Mesodermal cell (in vitro differentiated cells): ENCODE results near the gene CNNM4.

Experiments used
- H3K27ac ChIP-seq: 2 replicates; pipeline ENCODE4 v1.7.0; 2013; ENCODE audit warnings: mild to moderate bottlenecking, low read depth, low read length, moderate library complexity; ENCODE audit not compliant: severe bottlenecking
- H3K36me3 ChIP-seq: 2 replicates; pipeline ENCODE4 v1.7.1; 2013; ENCODE audit warnings: mild to moderate bottlenecking, low read length, moderate library complexity; ENCODE audit not compliant: control insufficient read depth, insufficient read depth
- H3K4me1 ChIP-seq: one replicate; pipeline ENCODE4 v1.7.1; 2013; ENCODE audit warnings: mild to moderate bottlenecking, low read length; ENCODE audit not compliant: insufficient read depth, control insufficient read depth, poor library complexity, severe bottlenecking
- H3K4me3 ChIP-seq: 2 replicates; pipeline ENCODE4 v1.7.0; 2013; ENCODE audit warnings: low read length, control low read depth, mild to moderate bottlenecking; ENCODE audit not compliant: insufficient read depth, poor library complexity, severe bottlenecking; ENCODE audit errors: extremely low read depth
- H3K9me3 ChIP-seq: 2 replicates; pipeline ENCODE4 v1.7.1; 2013; ENCODE audit warnings: mild to moderate bottlenecking, low read length, moderate library complexity; ENCODE audit not compliant: control insufficient read depth
- WGBS, 2 experiments: methylation state at CpG; one replicate each; pipeline ENCODE4 v1.1.5; 2013; ENCODE audit warnings: missing lambda C conversion rate in 2 of 2; ENCODE audit not compliant: insufficient coverage in 2 of 2; 5-methylcytosine and 5-hydroxymethylcytosine counted together

CNNM4 gene

DNA sequence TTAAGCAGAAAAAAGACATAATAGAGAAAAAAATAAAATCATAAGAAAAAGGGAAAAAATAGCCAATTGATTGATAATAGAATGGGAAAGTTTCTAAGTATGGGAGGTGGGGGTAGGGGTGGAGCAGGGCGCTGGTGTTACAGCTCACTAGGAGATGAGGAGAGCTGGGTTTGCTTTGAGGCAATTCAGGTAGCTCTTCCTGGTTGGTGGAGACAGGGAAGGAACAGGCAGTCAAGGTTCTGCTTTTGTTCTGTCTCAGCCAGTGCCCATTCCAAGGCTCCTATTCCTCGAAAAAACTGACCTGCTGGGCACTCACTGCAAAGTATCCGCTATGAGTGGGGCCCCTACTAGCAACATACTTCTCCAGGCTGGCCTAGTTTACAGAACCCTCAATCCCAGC is 1.7 kb upstream of the CNNM4 start:
- Histone ChIP-seq H3K4me1 (peaks cover 16% of the 10 kb centered on the region), H3K36me3 (no peaks in the 10 kb centered on the region), H3K4me3 (no peak overlapping the region), H3K9me3 (no peaks in the 10 kb centered on the region), H3K27ac (no peak overlapping the region)
- WGBS, 2 experiments: 65 to 71% methylated on average over 3 of the region's 3 CpGs

- H3K36me3 ChIP-seq: no peaks in the 10 kb centered on the region
- peaks cover 20% of the 10 kb centered on the region for H3K4me1 ChIP-seq
- no peak overlapping the region for H3K27ac ChIP-seq
- H3K4me3 ChIP-seq: no peak overlapping the region
- no peaks in the 10 kb centered on the region for H3K9me3 ChIP-seq
- WGBS, 2 experiments: 92 to 100% methylated on average over 2 of the region's 4 CpGs
Observed at GRCh38 chr2:96759548-96759947, 1.2 kb upstream of the CNNM4 start.

GRCh38 chr2:96760986-96761832 is 507 bp downstream of the CNNM4 start:
- H3K4me3 ChIP-seq: peak overlapping the region; percentile 36
- H3K36me3 ChIP-seq: no peaks in the 10 kb centered on the region
- H3K4me1 ChIP-seq: peaks cover 20% of the 10 kb centered on the region
- 57 to 67% methylated on average over 46 to 56 of the region's 59 CpGs for WGBS, 2 experiments
- H3K9me3 ChIP-seq: no peaks in the 10 kb centered on the region
- H3K27ac ChIP-seq: no peak overlapping the region

- no peaks in the 10 kb centered on the region for H3K36me3 ChIP-seq
- no peaks in the 10 kb centered on the region for H3K9me3 ChIP-seq
- H3K4me3 ChIP-seq: peak overlapping the region; percentile 9
- no peak overlapping the region for H3K27ac ChIP-seq
- H3K4me1 ChIP-seq: peaks cover 20% of the 10 kb centered on the region
- WGBS, 2 experiments: 47 to 50% methylated on average over 14 to 15 of the region's 15 CpGs
Observed at GRCh38 chr2:96762529-96763311, 2.0 kb downstream of the CNNM4 start.

DNA sequence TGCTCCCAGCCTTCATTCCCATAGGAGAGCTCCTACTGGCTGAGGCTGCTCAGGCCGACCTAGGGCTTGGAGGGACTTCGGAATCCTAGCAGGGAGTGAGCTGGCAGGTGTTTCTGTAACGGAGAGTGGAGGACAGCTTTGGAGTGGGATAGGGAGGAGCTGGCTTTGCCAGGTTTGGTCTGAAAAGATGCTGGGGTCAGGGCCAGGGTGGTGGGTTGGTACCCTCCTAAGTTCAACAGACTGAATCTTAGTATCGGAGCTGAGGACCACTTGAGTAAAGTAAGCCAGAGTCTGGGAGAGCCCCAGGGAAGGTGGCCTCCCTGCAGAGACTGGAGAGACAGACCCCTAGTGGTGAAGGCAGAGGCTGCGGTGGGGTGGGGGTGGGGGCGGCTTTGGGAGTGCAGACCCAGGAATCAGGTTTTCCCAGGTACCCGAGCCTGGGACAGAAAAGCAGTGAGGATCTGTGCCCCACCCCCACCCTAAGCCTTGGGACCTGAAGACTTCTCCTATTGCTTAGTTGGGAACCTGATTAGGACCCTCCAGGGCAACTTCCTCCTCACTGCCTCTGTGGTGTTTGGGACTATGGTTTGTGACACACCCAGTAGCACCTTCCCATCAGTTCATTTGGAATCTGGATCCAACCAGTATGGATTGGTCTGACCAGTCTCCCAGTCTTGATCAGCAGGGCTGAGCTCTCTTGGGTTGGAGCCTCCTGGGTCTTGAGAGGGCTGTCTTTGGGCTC is 3.0 kb downstream of the CNNM4 start:
- peaks cover 20% of the 10 kb centered on the region for H3K4me1 ChIP-seq
- WGBS, 2 experiments: 30 to 41% methylated on average over 5 of the region's 7 CpGs
- no peaks in the 10 kb centered on the region for H3K36me3 ChIP-seq
- H3K4me3 ChIP-seq: peak overlapping the region; percentile 9
- H3K9me3 ChIP-seq: no peaks in the 10 kb centered on the region
- H3K27ac ChIP-seq: peak overlapping the region; percentile 16

- H3K4me1 ChIP-seq: peaks cover 20% of the 10 kb centered on the region
- H3K27ac ChIP-seq: peak overlapping the region; percentile 16
- H3K9me3 ChIP-seq: no peaks in the 10 kb centered on the region
- H3K36me3 ChIP-seq: no peaks in the 10 kb centered on the region
- 68 to 71% methylated on average over 7 to 8 of the region's 8 CpGs for WGBS, 2 experiments
- no peak overlapping the region for H3K4me3 ChIP-seq
Observed at GRCh38 chr2:96764253-96764637, 3.5 kb downstream of the CNNM4 start.

DNA sequence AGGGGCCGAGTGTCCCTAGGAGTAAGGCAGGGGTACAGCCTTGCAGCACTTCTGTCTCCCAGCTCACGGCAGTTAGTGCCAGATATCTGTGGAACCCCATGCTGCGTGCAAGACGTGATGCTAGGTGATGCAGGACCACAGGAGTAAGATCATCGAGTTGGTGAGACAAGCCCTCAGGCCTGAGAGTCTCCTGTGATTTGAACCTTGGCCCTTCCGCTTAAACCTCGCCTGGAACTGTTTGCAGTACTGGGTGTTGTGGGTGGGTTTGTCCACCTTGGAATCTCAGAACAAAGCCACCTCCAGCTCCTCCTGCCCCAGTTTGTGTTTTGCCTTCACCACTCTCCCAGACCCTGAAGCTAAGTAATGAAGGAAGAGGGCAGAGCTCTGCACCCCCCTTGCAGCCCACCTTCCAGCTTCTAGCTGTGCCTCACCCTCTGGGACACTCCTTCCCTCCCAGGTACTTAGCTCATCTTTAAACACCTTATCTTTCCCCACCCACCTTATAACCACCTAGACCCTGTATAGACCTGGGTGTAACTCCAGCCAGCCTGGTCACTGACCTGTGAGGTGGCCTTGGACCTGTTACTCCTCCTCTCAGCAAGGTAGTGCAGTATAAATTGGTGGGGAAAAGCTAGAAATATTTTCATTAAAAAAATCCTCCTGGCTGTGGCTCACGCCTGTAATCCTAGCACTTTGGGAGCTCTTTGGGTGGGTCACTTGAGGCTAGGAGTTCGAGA is 6.6 kb downstream of the CNNM4 start:
- Histone ChIP-seq H3K4me1 (peaks cover 12% of the 10 kb centered on the region), H3K9me3 (no peaks in the 10 kb centered on the region), H3K4me3 (no peak overlapping the region), H3K27ac (no peak overlapping the region), H3K36me3 (no peaks in the 10 kb centered on the region)
- WGBS, 2 experiments: 95 to 97% methylated on average over 6 to 8 of the region's 9 CpGs

GRCh38 chr2:96768083-96768561 is 7.4 kb downstream of the CNNM4 start:
- no peaks in the 10 kb centered on the region for H3K36me3 ChIP-seq
- 90 to 97% methylated on average over 7 to 8 of the region's 8 CpGs for WGBS, 2 experiments
- H3K27ac ChIP-seq: no peak overlapping the region
- H3K4me3 ChIP-seq: no peak overlapping the region
- peaks cover 7% of the 10 kb centered on the region for H3K4me1 ChIP-seq
- H3K9me3 ChIP-seq: no peaks in the 10 kb centered on the region

GRCh38 chr2:96769814-96770213 is 9.1 kb downstream of the CNNM4 start:
- Histone ChIP-seq H3K9me3 (no peaks in the 10 kb centered on the region), H3K36me3 (no peaks in the 10 kb centered on the region), H3K4me1 (no peaks in the 10 kb centered on the region), H3K4me3 (no peak overlapping the region), H3K27ac (no peak overlapping the region)
- 88 to 94% methylated on average over 4 to 6 of the region's 7 CpGs for WGBS, 2 experiments
